PFSK-1 (cell line): ENCODE data around the gene ARSG.

Experiments
- FOXP2 ChIP-seq: optimal IDR thresholded peaks from 2 replicates; pipeline ENCODE3; 2011; ENCODE audit warnings: borderline replicate concordance, control low read depth, inconsistent platforms; ENCODE audit not compliant: insufficient read depth; ENCODE audit errors: extremely low read length, extremely low read depth
- POLR2AphosphoS5 ChIP-seq: IDR thresholded peaks from 2 replicates; pipeline ENCODE4 v1.6.1; 2012; ENCODE audit warnings: low read depth, mild to moderate bottlenecking, control low read depth, low read length, moderate library complexity
- REST ChIP-seq, 2 experiments: IDR thresholded peaks; 2 replicates each; pipeline versions ENCODE4 v1.6.1 to v1.8.0; 2011 to 2012; ENCODE audit warnings: low read depth in 2 of 2, low read length in 2 of 2, control low read depth in 1 of 2, inconsistent platforms in 1 of 2, mild to moderate bottlenecking in 1 of 2, moderate library complexity in 1 of 2; ENCODE audit not compliant: insufficient read depth in 1 of 2
- TAF1 ChIP-seq: IDR thresholded peaks from 2 replicates; pipeline ENCODE4 v1.6.1; 2012; ENCODE audit warnings: low read length, control low read depth, borderline replicate concordance; ENCODE audit not compliant: insufficient read depth

- TF ChIP-seq REST (IDR thresholded peaks at IDR 0.05; ENCODE audit: insufficient read depth in 1 of 2, low read depth in 2 of 2, low read length in 2 of 2): no peak
- no peak for TF ChIP-seq FOXP2
- no peak for TF ChIP-seq TAF1
- no peak for TF ChIP-seq POLR2AphosphoS5
Measured at GRCh38 chr17:68314916-68315535, 23.7 kb downstream of the ARSG start.
